Mucosa of descending colon (tissue), 3 donors: Measurements from ENCODE around the gene LRP10. TPM values are rescaled to one million over a fixed set of nuclear protein-coding genes. Genes with fewer than 3 reads are reported as not detected.
"Not testable (repeated sequence)": the region's sequence is repeated elsewhere in the genome, so short reads cannot be mapped to it uniquely, and the experiment has no call there.

Experiments
- ATAC-seq: fragments of 200-7000 bp; cut with Tn5 transposase; one replicate; pipeline ENCODE4 v1.9.1; 2020; ENCODE audit warnings: mild to moderate bottlenecking, moderate library complexity
- DNase-seq, 3 donors: peaks; one replicate each; pipeline ENCODE4 v3.0.0-alpha.2; 2020
- H3K36me3 ChIP-seq: fragments of 200-600 bp; one replicate; pipeline ENCODE4 v1.8.0; 2021; ENCODE audit warnings: low read depth, mild to moderate bottlenecking
- H3K4me1 ChIP-seq: fragments of 200-600 bp; one replicate; pipeline ENCODE4 v1.8.0; 2021; ENCODE audit warnings: low read depth, mild to moderate bottlenecking
- H3K4me3 ChIP-seq: fragments of 200-600 bp; one replicate; pipeline ENCODE4 v1.8.0; 2021; ENCODE audit warnings: mild to moderate bottlenecking
- H3K9me3 ChIP-seq: fragments of 200-600 bp; one replicate; pipeline ENCODE4 v1.8.0; 2021; ENCODE audit warnings: mild to moderate bottlenecking
- intact Hi-C, 2 donors: fragments of 100-400 bp; cut with DNase I in 1 of 2; cut with micrococcal nuclease in 1 of 2; formaldehyde crosslinking; loops; one replicate each; pipeline versions ENCODE4 v1.11.0 to v1.11.1; 2022; cut with DNase I, micrococcal nuclease
- total RNA-seq, 3 donors: library from RNA; stranded (reverse); fragmentation: NEBNext Ultra II Directional in 2 of 3; extraction: Animal tissue kit (Norgen Biotek cat#: 25700) in 2 of 3; gene quantifications; one replicate each; pipeline versions ENCODE4 v1.2.1 to v1.2.4, GENCODE V29; 2021 to 2023
- TF ChIP-seq, protein P1 (sequence below): fragments of 200-600 bp; IDR thresholded peaks from one replicate; pipeline ENCODE4 v1.8.0; 2022; ENCODE audit warnings: antibody characterized with exemption, mild to moderate bottlenecking
- donor health status: DM: no; HTN: no; CAD: no; lungs with moderate emphysema.
- donor health status: DM: no; HTN: no; CAD: no.
- donor health status: DM: no; HTN: yes; CAD: no.

LRP10 gene
- total RNA-seq, 3 donors from 2014 or later: 218 to 276 (median 245) TPM

DNA sequence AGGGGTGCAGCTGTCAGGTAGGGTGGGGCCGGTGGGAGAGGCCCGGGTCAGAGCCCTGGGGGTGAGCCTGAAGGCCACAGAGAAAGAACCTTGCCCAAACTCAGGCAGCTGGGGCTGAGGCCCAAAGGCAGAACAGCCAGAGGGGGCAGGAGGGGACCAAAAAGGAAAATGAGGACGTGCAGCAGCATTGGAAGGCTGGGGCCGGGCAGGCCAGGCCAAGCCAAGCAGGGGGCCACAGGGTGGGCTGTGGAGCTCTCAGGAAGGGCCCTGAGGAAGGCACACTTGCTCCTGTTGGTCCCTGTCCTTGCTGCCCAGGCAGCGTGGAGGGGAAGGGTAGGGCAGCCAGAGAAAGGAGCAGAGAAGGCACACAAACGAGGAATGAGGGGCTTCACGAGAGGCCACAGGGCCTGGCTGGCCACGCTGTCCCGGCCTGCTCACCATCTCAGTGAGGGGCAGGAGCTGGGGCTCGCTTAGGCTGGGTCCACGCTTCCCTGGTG, 24.7 kb upstream of the LRP10 start:
- TF ChIP-seq, protein P1, sequence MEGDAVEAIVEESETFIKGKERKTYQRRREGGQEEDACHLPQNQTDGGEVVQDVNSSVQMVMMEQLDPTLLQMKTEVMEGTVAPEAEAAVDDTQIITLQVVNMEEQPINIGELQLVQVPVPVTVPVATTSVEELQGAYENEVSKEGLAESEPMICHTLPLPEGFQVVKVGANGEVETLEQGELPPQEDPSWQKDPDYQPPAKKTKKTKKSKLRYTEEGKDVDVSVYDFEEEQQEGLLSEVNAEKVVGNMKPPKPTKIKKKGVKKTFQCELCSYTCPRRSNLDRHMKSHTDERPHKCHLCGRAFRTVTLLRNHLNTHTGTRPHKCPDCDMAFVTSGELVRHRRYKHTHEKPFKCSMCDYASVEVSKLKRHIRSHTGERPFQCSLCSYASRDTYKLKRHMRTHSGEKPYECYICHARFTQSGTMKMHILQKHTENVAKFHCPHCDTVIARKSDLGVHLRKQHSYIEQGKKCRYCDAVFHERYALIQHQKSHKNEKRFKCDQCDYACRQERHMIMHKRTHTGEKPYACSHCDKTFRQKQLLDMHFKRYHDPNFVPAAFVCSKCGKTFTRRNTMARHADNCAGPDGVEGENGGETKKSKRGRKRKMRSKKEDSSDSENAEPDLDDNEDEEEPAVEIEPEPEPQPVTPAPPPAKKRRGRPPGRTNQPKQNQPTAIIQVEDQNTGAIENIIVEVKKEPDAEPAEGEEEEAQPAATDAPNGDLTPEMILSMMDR: no peak
- DNase-seq: no peak
- Histone ChIP-seq H3K4me3 (no peak overlapping the region), H3K4me1 (peaks cover 5% of the 10 kb centered on the region), H3K36me3 (no peaks in the 10 kb centered on the region), H3K9me3 (no peaks in the 10 kb centered on the region)
- intact Hi-C loops: no loop called here
- no peak for ATAC-seq

DNA sequence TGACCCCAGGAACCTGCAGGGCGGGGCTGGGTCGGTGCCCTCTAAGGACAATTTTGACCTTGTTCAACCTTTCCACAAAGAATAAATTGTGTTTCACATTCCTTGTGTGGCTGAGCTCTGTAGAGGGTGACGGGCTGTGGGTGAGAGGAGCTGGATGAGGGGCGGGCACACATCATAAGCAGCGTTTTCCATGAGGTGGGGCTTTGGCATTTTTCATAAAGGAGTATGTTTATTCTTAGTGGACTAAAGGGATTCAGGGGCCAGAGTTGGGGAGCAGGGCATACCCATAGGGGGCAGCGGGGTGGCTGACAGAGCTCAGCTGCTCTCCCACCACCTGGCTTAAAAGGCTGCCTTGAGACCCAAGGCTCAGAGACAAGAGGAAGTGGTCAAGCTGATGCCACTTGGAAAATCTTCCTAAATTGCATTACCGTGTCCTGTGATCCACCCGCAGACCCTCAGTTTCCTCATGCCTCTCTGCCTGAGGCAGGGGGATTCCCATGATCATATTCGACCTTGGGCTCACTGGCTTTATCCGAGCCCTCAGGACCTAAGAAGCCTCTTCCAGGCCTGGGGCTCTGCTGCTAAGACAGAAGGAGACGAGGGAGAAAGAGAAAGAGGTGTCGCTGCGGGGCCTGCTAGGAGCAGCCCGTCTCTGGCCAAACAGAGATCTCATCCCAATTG, 23.7 kb upstream of the LRP10 start:
- ATAC-seq (no peak), DNase-seq (no peak)
- H3K9me3 ChIP-seq: no peaks in the 10 kb centered on the region
- peaks cover 10% of the 10 kb centered on the region for H3K4me1 ChIP-seq
- no peaks in the 10 kb centered on the region for H3K36me3 ChIP-seq
- no peak overlapping the region for H3K4me3 ChIP-seq
- intact Hi-C loops: no loop called here
- TF ChIP-seq, protein P1: no peak

- no peak overlapping the region for H3K4me3 ChIP-seq
- ATAC-seq: peak; percentile 6
- no peaks in the 10 kb centered on the region for H3K9me3 ChIP-seq
- H3K4me1 ChIP-seq: peaks cover 10% of the 10 kb centered on the region
- TF ChIP-seq, protein P1: no peak
- peak; percentile 45 to 76 (median 69) for DNase-seq
- intact Hi-C loops: no loop called here
- H3K36me3 ChIP-seq: no peaks in the 10 kb centered on the region
Observed at GRCh38 chr14:22848351-22849164, 23.0 kb upstream of the LRP10 start.

GRCh38 chr14:22849212-22849819, 22.2 kb upstream of the LRP10 start:
- DNase-seq: peak in 1 of 3 donors; percentile 61
- H3K4me3 ChIP-seq: no peak overlapping the region
- intact Hi-C loops: no loop called here
- TF ChIP-seq, protein P1: no peak
- peaks cover 10% of the 10 kb centered on the region for H3K4me1 ChIP-seq
- no peaks in the 10 kb centered on the region for H3K36me3 ChIP-seq
- ATAC-seq: no peak
- no peaks in the 10 kb centered on the region for H3K9me3 ChIP-seq

DNA sequence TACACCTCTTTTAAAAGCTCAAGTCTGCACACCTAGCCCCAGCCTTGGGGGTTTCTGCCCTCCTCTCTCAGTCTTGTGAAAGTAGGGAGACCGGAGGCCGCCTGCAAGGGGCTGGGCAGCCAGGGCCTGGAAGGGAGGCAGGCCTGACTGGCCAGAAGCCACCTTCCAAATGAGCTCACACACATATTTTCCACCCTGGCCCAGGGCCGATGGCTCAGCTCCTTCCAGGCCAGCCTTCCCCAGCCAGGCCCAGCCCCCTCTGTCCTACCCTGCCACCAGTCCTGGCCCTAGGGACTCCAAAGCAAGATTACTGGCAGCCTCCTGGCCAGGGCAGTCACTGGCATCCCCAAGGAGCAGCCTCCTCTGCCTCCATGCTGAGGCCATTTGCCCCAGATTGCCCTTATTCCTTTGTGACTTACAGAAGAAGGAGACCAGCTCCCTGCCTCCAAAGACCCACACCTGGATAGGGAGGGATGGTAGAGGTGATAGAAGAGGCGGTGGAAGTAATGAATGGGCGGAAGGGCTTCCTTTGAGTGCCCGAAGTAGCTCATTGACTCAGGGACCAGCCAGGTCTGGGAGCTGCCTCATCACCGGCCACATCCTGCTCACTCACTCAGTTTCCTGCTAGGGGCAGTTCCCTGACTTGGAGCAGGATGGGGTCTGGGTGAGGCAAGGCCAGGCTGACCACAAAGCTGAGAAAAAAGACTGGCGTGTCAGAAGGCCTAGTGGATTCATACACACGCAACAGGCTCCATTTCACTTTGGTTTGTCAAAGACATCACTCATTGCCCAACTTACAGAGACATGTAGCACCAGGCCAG, 20.4 kb upstream of the LRP10 start:
- no peak for ATAC-seq
- intact Hi-C loops: no loop called here
- TF ChIP-seq, protein P1: no peak
- H3K36me3 ChIP-seq: no peaks in the 10 kb centered on the region
- H3K9me3 ChIP-seq: no peaks in the 10 kb centered on the region
- H3K4me1 ChIP-seq: peaks cover 10% of the 10 kb centered on the region
- no peak overlapping the region for H3K4me3 ChIP-seq
- DNase-seq: peak; percentile 65 to 78 (median 73)

GRCh38 chr14:22852178-22852577, 19.4 kb upstream of the LRP10 start:
- DNase-seq, H3K4me3 ChIP-seq, H3K36me3 ChIP-seq, H3K9me3 ChIP-seq, ATAC-seq, H3K4me1 ChIP-seq, intact Hi-C loops: not testable (repeated sequence)
